Endothelial cell of umbilical vein (primary cell): ENCODE measurements around the gene DCLK1.

Experiments used
- POLR2A ChIP-seq: IDR thresholded peaks from 2 replicates; pipeline ENCODE4 v1.6.1; 2012; ENCODE audit warnings: low read depth, mild to moderate bottlenecking, control low read depth, low read length
- TF ChIP-seq, protein P1 (sequence below), 2 donors: IDR thresholded peaks; 1 replicate in 1 of 2; 2 replicates in 1 of 2; pipeline ENCODE4 v1.5.1; 2011; ENCODE audit warnings: low read length in 2 of 2, mild to moderate bottlenecking in 2 of 2, moderate library complexity in 2 of 2, control low read depth in 1 of 2, inconsistent platforms in 1 of 2, low read depth in 1 of 2; ENCODE audit not compliant: insufficient read depth in 1 of 2; ENCODE audit errors: extremely low read depth in 1 of 2

DNA sequence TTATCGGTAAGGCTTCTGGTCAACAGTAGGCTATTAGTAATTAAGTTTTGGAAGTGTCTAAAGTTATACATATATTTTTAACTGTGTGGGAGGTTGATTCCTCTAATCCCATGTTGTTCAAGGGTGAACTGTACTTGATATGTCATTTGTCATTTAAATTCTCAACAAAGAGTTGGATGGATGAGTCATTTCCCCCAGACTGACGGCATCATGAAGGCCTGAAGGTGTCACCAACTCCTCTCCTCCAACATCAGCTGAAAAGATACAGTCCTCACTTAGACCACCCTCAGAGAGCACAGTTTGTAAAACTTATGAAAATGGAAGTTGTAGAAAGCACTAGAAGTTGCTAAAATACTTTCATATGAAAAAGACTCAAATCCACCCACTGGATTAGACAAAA, 48.8 kb downstream of the DCLK1 start:
- TF ChIP-seq, protein P1, sequence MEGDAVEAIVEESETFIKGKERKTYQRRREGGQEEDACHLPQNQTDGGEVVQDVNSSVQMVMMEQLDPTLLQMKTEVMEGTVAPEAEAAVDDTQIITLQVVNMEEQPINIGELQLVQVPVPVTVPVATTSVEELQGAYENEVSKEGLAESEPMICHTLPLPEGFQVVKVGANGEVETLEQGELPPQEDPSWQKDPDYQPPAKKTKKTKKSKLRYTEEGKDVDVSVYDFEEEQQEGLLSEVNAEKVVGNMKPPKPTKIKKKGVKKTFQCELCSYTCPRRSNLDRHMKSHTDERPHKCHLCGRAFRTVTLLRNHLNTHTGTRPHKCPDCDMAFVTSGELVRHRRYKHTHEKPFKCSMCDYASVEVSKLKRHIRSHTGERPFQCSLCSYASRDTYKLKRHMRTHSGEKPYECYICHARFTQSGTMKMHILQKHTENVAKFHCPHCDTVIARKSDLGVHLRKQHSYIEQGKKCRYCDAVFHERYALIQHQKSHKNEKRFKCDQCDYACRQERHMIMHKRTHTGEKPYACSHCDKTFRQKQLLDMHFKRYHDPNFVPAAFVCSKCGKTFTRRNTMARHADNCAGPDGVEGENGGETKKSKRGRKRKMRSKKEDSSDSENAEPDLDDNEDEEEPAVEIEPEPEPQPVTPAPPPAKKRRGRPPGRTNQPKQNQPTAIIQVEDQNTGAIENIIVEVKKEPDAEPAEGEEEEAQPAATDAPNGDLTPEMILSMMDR (IDR thresholded peaks at IDR 0.05; ENCODE audit: extremely low read depth in 1 of 2, insufficient read depth in 1 of 2, low read depth in 1 of 2, low read length in 2 of 2), result no peak
- no peak for TF ChIP-seq POLR2A
